ENCODE measurements around the gene PCGF1. TPM values are rescaled to one million over a fixed set of nuclear protein-coding genes. Genes with fewer than 3 reads are reported as not detected.

Gene PCGF1
- total RNA-seq, 2 experiments from 2014 or later, result 22.6 to 26.0 TPM

DNA sequence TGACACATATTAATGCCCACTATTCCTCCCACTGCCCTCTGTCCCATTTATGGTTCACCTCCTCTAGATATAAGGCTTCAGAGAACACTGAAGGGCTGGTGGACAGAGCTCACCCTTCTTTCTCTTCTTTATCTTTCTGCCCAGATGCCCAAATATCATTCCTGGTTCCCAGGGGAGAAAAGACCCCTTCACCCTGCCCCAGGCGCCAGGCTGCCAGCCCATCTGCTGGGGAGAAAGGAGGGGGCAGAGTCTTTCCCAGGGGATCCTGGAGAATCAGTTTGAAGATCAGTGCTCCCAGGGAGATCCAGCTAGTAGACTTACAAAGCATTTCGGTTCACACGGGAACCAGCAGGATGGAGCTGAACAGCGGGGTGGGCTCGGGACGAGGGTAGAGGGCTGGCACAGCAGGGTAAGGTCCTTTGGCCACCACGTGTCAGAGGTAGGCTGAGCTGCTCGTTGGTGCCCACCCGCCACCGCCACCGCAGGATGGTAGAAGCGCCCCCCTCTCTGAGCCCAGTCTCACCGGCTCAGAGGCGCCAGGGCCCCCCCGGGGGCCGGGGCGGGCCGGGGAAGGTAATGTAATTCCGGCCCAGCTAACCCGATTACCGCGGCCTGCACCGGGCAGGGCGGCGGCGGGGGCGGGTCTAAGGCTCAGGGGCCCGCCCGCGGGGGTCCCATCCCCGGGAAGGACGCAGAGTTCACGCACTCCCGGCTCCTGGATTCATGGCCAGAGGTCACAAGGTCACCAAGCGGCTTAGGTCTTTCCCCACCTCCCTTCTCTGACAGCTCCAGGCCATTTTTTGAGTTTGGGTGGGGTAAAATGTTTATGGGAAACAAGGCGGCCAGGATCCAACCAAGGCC is 5.5 kb upstream of the PCGF1 start:
- ChIA-PET CTCF (no interaction called here), POLR2A (interaction anchor here (0.8 kb wide), 1 partner anchor 15 kb away, joined by 4 read pairs; no protein-coding TSS in a partner anchor)
- DNase-seq, result no peak
- Mint-ChIP-seq H3K4me1 (ENCODE audit: low read depth) (peaks cover 39% of the 10 kb centered on the region), H3K9me3 (no peaks in the 10 kb centered on the region), H3K27me3 (peaks cover 46% of the 10 kb centered on the region), H3K36me3 (peaks cover 2% of the 10 kb centered on the region), H3K27ac (no peak overlapping the region), H3K4me3 (no peak overlapping the region)
- intact Hi-C loops (cut with micrococcal nuclease), result no loop called here

DNA sequence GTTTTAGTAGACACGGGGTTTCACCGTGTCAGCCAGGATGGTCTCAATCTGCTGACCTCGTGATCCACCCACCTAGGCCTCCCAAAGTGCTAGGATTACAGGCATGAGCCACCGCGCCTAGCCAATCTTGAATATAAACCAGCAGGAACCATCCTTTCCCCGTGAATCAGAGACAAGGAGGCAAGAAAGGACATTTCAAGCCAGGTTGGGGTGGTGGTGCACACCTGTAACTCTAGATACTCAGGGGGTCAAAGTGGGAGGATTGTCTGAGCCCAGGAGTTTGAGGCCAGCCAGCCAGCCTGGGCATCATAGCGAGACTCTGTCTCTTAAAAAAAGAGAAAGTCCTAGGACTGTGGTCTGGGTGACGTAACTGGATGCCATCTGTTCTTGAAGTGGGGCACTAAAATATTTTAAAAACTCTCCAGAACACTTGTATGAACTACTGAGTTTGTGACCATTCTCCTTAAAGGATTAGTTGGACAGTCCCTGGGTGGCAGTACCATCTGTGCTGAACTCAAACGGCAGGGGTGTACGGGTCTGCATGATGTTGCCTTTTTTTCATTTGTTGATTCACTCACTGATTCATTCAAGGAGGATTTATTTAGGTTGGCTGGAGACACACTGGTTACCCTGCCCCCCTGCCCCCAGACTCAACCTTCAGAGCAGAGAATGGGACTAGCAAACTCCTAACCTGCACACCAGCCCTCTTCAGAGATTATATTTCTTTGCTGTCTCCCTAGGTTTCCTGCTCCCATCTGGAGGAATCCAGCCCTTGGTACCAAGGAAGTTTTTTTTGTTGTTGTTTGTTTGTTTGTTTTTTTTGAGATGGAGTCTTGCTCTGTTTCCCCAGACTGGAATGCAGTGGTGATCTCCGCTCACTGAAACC is 3.9 kb upstream of the PCGF1 start:
- Mint-ChIP-seq H3K4me3 (no peak overlapping the region), H3K36me3 (peaks cover 9% of the 10 kb centered on the region), H3K4me1 (ENCODE audit: low read depth) (peaks cover 39% of the 10 kb centered on the region), H3K9me3 (no peaks in the 10 kb centered on the region), H3K27me3 (peaks cover 36% of the 10 kb centered on the region), H3K27ac (no peak overlapping the region)
- ChIA-PET CTCF (no interaction called here), POLR2A (interaction anchor here (1.3 to 1.5 kb wide), 2 partner anchors 10 to 16 kb away, joined by 3 to 4 read pairs; no protein-coding TSS in a partner anchor)
- DNase-seq, result no peak
- intact Hi-C loops (cut with micrococcal nuclease), result no loop called here

DNA sequence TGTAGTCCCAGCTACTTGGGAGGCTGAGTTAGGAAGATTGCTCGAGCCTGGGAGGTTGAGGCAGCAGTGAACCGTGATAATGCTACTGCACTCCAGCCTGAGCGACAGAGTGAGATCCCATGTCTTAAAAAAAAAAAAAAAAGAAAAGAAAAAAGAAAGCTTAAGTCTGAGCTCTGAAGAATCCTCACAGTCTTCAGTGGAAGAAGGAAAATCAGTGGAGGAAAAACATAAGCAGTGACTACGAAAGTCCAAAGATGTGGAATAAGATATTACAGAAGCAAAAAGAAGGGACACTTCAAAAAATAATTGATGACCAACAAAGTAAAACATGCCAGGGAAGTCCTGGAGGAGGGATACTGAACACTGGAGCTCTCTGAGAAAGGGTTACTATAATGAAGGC is 2.8 kb upstream of the PCGF1 start:
- peaks cover 15% of the 10 kb centered on the region for H3K36me3 Mint-ChIP-seq
- ChIA-PET CTCF (interaction anchor here (1.6 kb wide), 1 partner anchor 20 kb away, joined by 8 read pairs; the partner anchor contains the start of genes AUP1 and HTRA2), POLR2A (interaction anchor here (1.0 to 2.1 kb wide), 4 partner anchors 9 to 27 kb away, joined by 3 to 11 read pairs (median 4); partner anchors contain the start of genes AUP1 and HTRA2)
- H3K9me3 Mint-ChIP-seq, result no peaks in the 10 kb centered on the region
- intact Hi-C loops (cut with micrococcal nuclease), result no loop called here
- no peak overlapping the region for H3K27ac Mint-ChIP-seq
- no peak overlapping the region for H3K4me3 Mint-ChIP-seq
- peaks cover 28% of the 10 kb centered on the region for H3K27me3 Mint-ChIP-seq
- H3K4me1 Mint-ChIP-seq (ENCODE audit: low read depth), result peaks cover 34% of the 10 kb centered on the region
- DNase-seq, result no peak

DNA sequence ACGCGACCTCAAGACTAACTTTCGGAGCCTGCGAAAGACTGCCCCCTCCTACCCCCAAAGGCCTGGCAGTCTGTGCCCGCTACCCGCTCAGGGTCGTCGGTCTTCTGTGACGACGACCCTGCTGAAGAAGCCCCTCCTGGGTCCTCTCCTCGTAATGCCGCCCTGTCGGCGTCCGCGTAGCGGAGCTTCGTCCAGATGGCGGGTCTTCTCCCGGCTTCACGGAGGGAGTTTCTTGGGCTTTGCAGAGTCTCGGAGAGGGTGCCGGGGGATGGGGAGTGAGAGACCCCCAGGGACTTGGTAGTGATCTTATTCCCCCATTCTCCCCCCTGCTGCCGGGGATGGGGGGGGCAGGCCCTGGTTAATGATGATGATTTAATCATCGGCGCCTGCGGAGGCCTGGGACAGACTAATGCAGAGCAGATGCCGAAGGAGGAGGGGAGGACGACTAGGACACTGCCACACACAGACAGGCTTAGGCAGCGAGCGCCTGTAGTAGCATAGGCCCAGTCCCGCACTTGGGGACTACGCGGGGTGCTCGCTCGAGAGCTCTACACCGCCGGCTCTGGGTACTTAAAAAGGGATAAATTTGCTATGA is 528 bp upstream of the PCGF1 start:
- POLR2A ChIA-PET, result interaction anchor here (1.1 to 1.9 kb wide), 2 partner anchors 11 to 21 kb away, joined by 4 to 6 read pairs; no protein-coding TSS in a partner anchor
- peaks cover 41% of the 10 kb centered on the region for H3K4me1 Mint-ChIP-seq (ENCODE audit: low read depth)
- peak overlapping the region; percentile 91 for H3K4me3 Mint-ChIP-seq
- no peaks in the 10 kb centered on the region for H3K9me3 Mint-ChIP-seq
- intact Hi-C loops (cut with micrococcal nuclease), result loop anchor here (1.0 kb wide), 4 partner anchors 7 to 50 kb away; partner anchors contain the start of genes AUP1, HTRA2, TTC31 and WBP1
- H3K27me3 Mint-ChIP-seq, result peaks cover 34% of the 10 kb centered on the region
- peak overlapping the region; percentile 98 for H3K27ac Mint-ChIP-seq
- CTCF ChIA-PET, result interaction anchor here (1.0 to 2.0 kb wide), 2 partner anchors 25 to 59 kb away, joined by 3 to 7 read pairs; partner anchors contain the start of genes CCDC142 and TTC31
- H3K36me3 Mint-ChIP-seq, result peaks cover 30% of the 10 kb centered on the region
- no peak for DNase-seq

DNA sequence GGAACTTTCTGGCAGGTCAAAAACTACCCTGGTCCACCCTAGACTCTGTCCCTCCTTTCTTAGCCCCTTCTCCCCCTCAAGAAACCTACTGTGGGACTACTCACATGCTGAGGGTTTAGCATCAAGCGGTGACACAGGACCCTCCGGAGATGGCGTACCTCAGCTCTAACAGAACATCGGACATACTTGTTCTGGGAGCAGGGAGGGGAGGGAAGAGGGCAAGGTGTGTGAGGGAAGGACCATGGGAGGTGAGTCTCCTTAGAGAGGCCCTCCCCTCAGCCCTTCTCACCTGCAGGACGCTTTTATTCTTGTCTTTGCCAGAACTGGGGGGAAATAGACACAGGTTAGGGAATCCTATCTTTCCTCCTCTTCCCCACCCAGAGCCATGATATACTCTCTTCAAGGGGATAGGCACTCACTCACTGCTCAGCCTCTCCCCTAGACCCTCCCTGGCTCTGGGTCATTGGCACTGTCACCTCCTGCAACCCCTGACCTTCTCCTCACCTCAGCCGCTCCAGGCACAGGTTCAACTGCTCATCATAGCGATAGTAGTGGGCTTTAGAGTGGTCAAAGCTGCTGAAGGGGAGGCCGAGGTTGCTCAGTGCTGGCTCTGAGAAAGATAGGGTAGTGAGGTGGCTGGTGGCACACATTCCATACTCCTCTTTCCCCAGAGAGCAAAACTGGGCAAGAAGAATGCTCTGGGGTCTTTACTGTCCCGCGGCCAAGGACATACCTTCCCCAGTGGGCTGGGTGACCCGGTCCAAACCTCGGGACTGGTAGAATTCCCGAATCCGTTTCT is 1.8 kb downstream of the PCGF1 start:
- POLR2A ChIA-PET, result interaction anchor here (1.3 kb wide), 1 partner anchor 26 kb away, joined by 3 read pairs; no protein-coding TSS in a partner anchor
- peaks cover 41% of the 10 kb centered on the region for H3K27me3 Mint-ChIP-seq
- intact Hi-C loops (cut with micrococcal nuclease), result no loop called here

DNA sequence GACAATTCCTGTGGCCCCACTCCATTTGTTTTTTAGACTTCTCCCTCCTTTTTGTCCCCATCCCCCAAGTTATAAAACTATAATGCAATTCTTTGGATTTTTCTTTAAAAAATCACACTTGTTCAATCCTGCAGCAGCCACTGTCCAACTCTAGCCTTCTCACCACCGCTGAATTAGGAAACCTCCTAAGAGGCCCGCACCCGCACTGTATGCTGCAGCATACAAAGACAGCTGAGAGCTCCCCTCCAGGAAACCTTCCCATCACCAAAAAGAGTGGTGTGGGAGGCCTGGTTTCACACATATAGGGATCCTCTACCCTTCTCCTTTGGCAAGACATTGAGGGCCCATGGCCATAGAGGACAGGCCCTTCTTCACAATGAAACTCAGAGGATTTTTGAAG is 2.9 kb downstream of the PCGF1 start:
- ChIA-PET POLR2A (interaction anchor here (1.5 to 1.9 kb wide), 2 partner anchors 12 to 22 kb away, joined by 4 to 6 read pairs; partner anchors contain the start of gene DQX1), CTCF (interaction anchor here (1.3 kb wide), 1 partner anchor 81 kb away, joined by 6 read pairs; no protein-coding TSS in a partner anchor)
- peaks cover 46% of the 10 kb centered on the region for H3K4me1 Mint-ChIP-seq (ENCODE audit: low read depth)
- intact Hi-C loops (cut with micrococcal nuclease), result no loop called here
- no peaks in the 10 kb centered on the region for H3K9me3 Mint-ChIP-seq
- DNase-seq, result no peak
- H3K4me3 Mint-ChIP-seq, result no peak overlapping the region
- H3K36me3 Mint-ChIP-seq, result peaks cover 30% of the 10 kb centered on the region
- H3K27ac Mint-ChIP-seq, result no peak overlapping the region
- H3K27me3 Mint-ChIP-seq, result peaks cover 52% of the 10 kb centered on the region

More for the DNA sequence above, 1.8 kb downstream of the PCGF1 start:
- CTCF ChIA-PET, result interaction anchor here (2.0 kb wide), 1 partner anchor 23 kb away, joined by 7 read pairs; the partner anchor contains the start of genes CCDC142 and TTC31
- H3K4me3 Mint-ChIP-seq, result no peak overlapping the region
- no peak overlapping the region for H3K27ac Mint-ChIP-seq
- no peaks in the 10 kb centered on the region for H3K9me3 Mint-ChIP-seq
- DNase-seq, result no peak
- peaks cover 50% of the 10 kb centered on the region for H3K4me1 Mint-ChIP-seq (ENCODE audit: low read depth)
- H3K36me3 Mint-ChIP-seq, result peaks cover 30% of the 10 kb centered on the region

DNA sequence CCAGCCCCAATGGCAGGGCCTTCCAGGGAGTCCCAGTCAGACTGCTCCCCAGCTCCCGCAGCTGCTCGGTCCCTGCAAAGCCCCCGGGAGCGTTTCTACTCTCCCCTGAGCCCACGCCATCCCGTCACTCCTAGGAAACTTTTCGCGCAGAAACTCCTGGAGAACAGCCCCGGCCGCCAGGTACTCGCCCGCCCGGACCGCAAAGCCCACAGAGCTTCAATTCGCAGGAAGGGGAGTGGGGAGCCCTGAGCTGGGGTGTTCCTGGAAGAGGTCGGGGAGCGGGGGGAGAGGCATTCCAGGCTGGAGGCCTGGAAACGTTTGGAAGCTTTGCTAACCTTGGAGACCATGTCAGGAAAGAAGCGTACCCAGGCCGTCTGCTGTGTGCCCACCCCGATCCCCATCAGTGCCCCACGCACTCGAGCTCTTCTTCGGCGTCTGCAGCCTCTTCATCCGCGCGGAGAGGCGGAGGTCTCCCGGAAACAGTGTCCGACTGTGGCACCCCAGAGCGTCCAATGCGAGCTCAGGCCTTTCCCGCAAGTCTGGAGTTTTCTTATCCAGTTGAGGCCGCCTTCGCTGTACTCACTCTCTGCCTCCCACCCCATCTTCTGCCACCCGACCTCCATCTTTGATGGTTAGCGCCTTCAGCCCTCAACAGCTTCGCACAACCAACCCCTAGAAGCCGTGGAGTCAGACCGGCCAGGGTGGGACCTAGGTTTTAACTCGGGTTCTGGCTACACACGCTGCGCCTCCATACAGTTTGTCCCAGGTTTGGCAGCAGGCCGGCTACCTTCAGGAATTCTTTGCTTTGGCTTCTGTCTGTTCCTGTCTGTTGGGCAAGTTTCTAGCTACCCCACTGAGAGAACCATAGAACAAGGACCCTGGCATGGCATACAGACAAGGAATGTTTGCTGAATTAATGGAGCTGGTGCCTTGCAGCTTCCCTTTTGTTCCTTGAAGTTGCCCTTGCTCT is 3.7 kb downstream of the PCGF1 start:
- H3K27ac Mint-ChIP-seq, result no peak overlapping the region
- intact Hi-C loops (cut with micrococcal nuclease), result no loop called here
- POLR2A ChIA-PET, result interaction anchor here (1.5 to 1.9 kb wide), 2 partner anchors 13 to 23 kb away, joined by 4 to 6 read pairs; partner anchors contain the start of gene DQX1
- peaks cover 50% of the 10 kb centered on the region for H3K4me1 Mint-ChIP-seq (ENCODE audit: low read depth)
- no peak for DNase-seq
- no peaks in the 10 kb centered on the region for H3K9me3 Mint-ChIP-seq
- peaks cover 30% of the 10 kb centered on the region for H3K36me3 Mint-ChIP-seq
- H3K27me3 Mint-ChIP-seq, result peaks cover 57% of the 10 kb centered on the region
- H3K4me3 Mint-ChIP-seq, result peak overlapping the region; percentile 65
- CTCF ChIA-PET, result interaction anchor here (0.8 to 3.7 kb wide), 3 partner anchors 9 to 84 kb away, joined by 4 to 15 read pairs (median 6); no protein-coding TSS in a partner anchor

DNA sequence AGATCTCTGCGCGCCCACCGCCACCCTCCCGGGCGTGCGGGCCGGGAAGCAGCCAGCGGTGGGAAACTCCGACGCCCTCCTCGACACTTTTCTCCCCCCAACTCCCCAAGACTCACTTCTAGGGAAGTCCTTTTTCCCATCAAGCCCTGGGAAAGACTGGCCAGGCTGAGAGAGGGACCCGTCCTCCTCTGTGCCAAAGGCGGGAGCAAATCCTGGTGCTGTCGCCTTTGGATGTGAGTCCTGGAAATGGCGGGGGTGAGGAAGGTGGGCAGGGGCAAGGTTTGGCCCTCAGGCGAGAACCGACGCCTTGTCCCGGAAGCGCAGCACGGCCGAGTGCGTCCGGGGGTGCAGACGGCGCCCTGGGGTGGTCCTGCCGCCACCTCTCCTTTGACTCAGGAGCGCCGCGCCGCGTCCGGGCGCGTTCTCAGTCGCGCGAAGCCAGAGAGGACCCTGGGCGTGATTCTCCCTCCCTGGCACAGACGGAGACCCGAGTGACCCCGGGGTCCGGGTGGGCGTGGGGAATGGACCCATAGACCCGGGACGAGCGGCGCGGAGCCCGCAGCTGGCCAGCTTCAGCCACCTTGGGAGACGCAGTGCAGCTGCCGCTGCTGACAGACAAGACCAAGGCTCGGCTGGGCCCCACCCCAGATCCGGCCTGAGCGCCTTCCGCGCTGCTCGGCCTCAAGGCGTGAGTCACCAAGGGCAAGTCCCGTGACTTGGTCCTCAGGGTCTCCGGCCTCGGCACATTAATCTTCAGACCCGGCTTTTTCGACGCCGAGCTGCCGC is 4.6 kb downstream of the PCGF1 start:
- intact Hi-C loops (cut with micrococcal nuclease), result no loop called here
- peak; percentile 71 for DNase-seq
- peaks cover 63% of the 10 kb centered on the region for H3K27me3 Mint-ChIP-seq
- peaks cover 30% of the 10 kb centered on the region for H3K36me3 Mint-ChIP-seq
- H3K9me3 Mint-ChIP-seq, result no peaks in the 10 kb centered on the region
- peaks cover 48% of the 10 kb centered on the region for H3K4me1 Mint-ChIP-seq (ENCODE audit: low read depth)
- H3K4me3 Mint-ChIP-seq, result peak overlapping the region; percentile 65
- POLR2A ChIA-PET, result interaction anchor here (1.5 to 1.9 kb wide), 2 partner anchors 14 to 24 kb away, joined by 4 to 6 read pairs; partner anchors contain the start of gene DQX1
- H3K27ac Mint-ChIP-seq, result no peak overlapping the region
- CTCF ChIA-PET, result interaction anchor here (0.8 to 3.7 kb wide), 4 partner anchors 9 to 85 kb away, joined by 4 to 15 read pairs (median 5); partner anchors contain the start of genes CCDC142 and TTC31

DNA sequence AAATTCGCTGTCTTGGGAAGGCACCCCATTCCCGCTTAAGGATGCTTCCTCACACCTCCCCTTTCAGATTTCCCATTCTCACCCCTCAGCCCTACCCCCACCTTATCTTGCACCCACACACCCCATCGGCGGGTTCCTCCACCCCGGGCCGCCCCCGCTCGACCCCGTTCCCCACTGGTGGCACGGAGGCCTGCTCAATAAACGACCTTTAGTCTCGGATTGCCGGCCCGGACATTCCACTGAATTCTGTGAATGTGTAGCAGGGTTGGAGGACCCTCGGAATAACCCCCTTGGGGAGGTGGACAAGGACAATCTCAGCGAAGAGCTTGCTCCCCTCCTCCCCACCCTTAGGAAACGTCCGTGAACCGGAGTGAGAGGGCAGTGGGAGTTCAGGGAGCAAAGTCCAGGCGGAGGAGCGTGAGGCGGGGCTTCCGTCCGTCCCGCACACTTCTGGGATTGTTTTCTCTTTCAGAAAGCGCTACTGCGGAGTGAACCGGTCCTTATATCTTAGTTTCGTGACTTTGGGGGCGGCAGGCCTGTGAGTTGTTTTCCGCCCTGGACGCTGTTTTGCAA is 5.3 kb downstream of the PCGF1 start:
- peak overlapping the region; percentile 65 for H3K4me3 Mint-ChIP-seq
- ChIA-PET POLR2A (interaction anchor here (0.7 kb wide), 1 partner anchor 8 kb away, joined by 3 read pairs; no protein-coding TSS in a partner anchor), CTCF (interaction anchor here (1.7 to 3.7 kb wide), 3 partner anchors 20 to 86 kb away, joined by 4 to 15 read pairs (median 9); partner anchors contain the start of genes CCDC142 and TTC31)
- H3K4me1 Mint-ChIP-seq (ENCODE audit: low read depth), result peaks cover 54% of the 10 kb centered on the region
- H3K36me3 Mint-ChIP-seq, result peaks cover 27% of the 10 kb centered on the region
- no peak overlapping the region for H3K27ac Mint-ChIP-seq
- peaks cover 63% of the 10 kb centered on the region for H3K27me3 Mint-ChIP-seq
- intact Hi-C loops (cut with micrococcal nuclease), result no loop called here
- H3K9me3 Mint-ChIP-seq, result no peaks in the 10 kb centered on the region
- no peak for DNase-seq
